Suprapubic skin (tissue), 3 donors: ENCODE data around the gene LMF2.

Experiments
- CTCF ChIP-seq, 2 donors: fragments of 200-600 bp in 1 of 2; fragments of 450-650 bp in 1 of 2; sonication (generic) in 1 of 2; IDR thresholded peaks; one replicate each; pipeline ENCODE4 v1.5.1; 2016 to 2019; ENCODE audit warnings: antibody characterized with exemption in 2 of 2, mild to moderate bottlenecking in 1 of 2, moderate library complexity in 1 of 2
- POLR2A ChIP-seq, 2 donors: fragments of 450-650 bp; IDR thresholded peaks; one replicate each; pipeline ENCODE4 v1.6.1; 2017; ENCODE audit warnings: antibody characterized with exemption in 2 of 2, mild to moderate bottlenecking in 2 of 2, moderate library complexity in 2 of 2

DNA sequence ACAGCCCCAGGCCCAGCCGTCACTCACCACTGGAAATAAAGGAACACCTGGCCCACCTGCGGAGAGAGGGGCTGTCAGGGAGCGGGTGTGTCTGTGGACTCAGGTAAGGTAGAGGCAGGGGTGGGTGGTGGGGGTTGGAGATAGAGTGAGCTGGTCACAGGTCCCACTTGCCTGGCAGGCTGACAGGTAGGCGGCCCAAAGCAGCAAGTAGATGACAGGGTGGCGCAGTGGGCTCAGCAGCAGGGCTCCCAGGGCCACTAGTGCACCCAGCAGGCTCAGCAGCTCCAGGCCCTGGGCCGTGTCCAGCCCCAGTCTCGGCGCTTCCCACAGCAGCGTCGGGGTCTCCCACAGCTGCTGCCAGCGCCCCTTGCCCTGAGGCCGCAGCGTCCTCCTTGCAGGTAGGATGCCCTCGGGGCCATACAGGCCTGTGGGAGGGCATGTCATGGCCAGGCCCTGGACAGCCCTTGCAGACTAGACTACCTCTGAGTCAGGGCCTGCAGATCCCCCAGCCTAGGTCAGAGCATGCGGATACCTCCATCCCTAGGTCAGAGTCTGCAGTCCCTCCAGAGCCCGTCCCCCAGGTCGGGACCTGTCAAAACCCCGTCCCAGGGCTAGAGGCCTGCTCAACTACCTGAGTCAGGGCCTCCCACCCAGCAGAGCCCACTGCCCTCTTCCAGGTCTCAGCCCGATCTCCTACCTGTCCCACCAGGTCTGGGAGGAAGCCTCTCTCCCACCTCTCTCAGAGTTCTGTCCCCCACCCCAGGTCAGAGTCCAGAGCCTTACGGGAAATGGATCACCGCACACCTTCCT lies 686 bp downstream of the LMF2 start:
- TF ChIP-seq CTCF (IDR thresholded peaks at IDR 0.05) (no peak), POLR2A (IDR thresholded peaks at IDR 0.05) (no peak)
